Astrocyte (in vitro differentiated cells and primary cell): Measurements from ENCODE around the gene MCCD1.

Source experiments
- EZH2 ChIP-seq: IDR thresholded peaks from 2 replicates; pipeline ENCODE4 v1.6.1; 2012; ENCODE audit warnings: mild to moderate bottlenecking, low read length, inconsistent platforms; ENCODE audit not compliant: insufficient read depth
- TF ChIP-seq, protein P1 (sequence below): IDR thresholded peaks from 2 replicates; pipeline ENCODE4 v1.5.1; 2011; ENCODE audit warnings: low read depth, mild to moderate bottlenecking, inconsistent platforms, low read length, moderate library complexity; ENCODE audit not compliant: insufficient read depth

DNA sequence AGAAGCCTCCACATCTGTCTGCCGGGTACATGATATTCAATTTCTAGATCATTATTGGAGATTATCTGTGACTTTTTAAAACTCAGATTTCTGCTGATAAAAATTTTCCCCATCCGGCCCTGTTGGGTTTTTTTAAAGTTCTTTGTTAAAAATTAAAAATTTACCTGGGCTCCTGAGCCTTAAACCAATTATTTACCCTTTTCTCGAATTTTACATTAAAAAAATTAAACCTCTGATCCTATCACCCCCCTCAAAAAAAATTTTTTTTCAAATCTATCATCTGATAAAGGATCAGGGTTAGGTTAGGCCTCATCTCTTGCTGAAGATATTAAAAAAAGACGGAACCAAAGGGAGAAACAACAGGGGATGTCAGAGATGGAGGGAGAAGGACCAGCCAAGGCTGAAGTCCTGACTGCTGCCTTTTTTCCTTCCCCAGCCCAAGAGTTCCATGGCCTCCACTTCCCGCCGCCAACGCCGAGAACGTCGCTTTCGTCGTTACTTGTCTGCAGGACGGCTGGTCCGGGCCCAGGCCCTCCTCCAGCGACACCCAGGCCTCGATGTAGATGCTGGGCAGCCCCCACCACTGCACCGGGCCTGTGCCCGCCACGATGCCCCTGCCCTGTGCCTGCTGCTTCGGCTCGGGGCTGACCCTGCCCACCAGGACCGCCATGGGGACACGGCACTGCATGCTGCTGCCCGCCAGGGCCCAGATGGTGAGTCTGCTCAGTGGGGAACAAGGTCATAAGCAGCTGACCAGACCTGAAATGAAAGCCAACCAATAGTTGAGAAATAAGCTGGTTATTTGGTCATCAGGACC is 19.2 kb downstream of the MCCD1 start:
- TF ChIP-seq EZH2, result no peak
- TF ChIP-seq, protein P1, sequence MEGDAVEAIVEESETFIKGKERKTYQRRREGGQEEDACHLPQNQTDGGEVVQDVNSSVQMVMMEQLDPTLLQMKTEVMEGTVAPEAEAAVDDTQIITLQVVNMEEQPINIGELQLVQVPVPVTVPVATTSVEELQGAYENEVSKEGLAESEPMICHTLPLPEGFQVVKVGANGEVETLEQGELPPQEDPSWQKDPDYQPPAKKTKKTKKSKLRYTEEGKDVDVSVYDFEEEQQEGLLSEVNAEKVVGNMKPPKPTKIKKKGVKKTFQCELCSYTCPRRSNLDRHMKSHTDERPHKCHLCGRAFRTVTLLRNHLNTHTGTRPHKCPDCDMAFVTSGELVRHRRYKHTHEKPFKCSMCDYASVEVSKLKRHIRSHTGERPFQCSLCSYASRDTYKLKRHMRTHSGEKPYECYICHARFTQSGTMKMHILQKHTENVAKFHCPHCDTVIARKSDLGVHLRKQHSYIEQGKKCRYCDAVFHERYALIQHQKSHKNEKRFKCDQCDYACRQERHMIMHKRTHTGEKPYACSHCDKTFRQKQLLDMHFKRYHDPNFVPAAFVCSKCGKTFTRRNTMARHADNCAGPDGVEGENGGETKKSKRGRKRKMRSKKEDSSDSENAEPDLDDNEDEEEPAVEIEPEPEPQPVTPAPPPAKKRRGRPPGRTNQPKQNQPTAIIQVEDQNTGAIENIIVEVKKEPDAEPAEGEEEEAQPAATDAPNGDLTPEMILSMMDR, result no peak
